PC-3 (cell line): ENCODE results near the gene B4GALNT3.

Experiments used
- EZH2phosphoT487 ChIP-seq: fragments of 300-600 bp; sonication (generic); IDR thresholded peaks from 2 replicates; pipeline ENCODE4 v1.6.1; 2018; ENCODE audit warnings: mild to moderate bottlenecking, antibody characterized with exemption, low read length, borderline replicate concordance
- TF ChIP-seq, protein P1 (sequence below): fragments of 300-600 bp; sonication (generic); conservative IDR thresholded peaks from 2 replicates; pipeline ENCODE4 v1.5.1; 2017; ENCODE audit warnings: antibody characterized with exemption, low read depth, mild to moderate bottlenecking, low read length

DNA sequence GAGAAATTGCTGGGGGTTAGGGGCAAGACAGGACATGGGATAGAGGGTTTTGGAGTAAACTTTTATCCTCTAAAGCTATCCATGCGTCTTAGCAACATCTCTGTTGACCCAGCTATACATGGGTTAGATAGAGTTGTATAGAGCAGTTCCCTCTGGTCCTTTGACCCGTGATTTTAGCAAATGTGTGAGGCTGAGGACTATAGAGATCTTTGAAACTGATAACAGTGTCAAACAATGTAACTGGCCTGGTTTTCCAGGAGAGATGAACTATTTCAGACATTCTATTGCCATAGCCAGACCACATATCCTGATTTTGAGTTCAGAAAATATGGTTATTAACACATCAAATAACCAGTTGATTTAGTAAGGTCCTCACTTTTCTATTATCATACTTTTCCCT is 60.4 kb downstream of the B4GALNT3 start:
- TF ChIP-seq EZH2phosphoT487: no peak
- TF ChIP-seq, protein P1, sequence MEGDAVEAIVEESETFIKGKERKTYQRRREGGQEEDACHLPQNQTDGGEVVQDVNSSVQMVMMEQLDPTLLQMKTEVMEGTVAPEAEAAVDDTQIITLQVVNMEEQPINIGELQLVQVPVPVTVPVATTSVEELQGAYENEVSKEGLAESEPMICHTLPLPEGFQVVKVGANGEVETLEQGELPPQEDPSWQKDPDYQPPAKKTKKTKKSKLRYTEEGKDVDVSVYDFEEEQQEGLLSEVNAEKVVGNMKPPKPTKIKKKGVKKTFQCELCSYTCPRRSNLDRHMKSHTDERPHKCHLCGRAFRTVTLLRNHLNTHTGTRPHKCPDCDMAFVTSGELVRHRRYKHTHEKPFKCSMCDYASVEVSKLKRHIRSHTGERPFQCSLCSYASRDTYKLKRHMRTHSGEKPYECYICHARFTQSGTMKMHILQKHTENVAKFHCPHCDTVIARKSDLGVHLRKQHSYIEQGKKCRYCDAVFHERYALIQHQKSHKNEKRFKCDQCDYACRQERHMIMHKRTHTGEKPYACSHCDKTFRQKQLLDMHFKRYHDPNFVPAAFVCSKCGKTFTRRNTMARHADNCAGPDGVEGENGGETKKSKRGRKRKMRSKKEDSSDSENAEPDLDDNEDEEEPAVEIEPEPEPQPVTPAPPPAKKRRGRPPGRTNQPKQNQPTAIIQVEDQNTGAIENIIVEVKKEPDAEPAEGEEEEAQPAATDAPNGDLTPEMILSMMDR: no peak
